NT2/D1 (cell line): ENCODE results near the gene GON4L.
"Not testable (repeated sequence)": the region's sequence is repeated elsewhere in the genome, so short reads cannot be mapped to it uniquely, and the experiment has no call there.

Experiments used
- DNase-seq: peaks from one replicate; pipeline ENCODE4 v3.0.0-alpha.2; 2011; ENCODE audit warnings: low read depth, low spot score
- H3K27me3 ChIP-seq: 2 replicates; pipeline ENCODE4 v1.6.0; 2011; ENCODE audit warnings: mild to moderate bottlenecking; ENCODE audit not compliant: insufficient read length, insufficient read depth
- H3K36me3 ChIP-seq: 2 replicates; pipeline ENCODE4 v1.6.1; 2011; ENCODE audit warnings: mild to moderate bottlenecking, low read length, mixed read lengths; ENCODE audit not compliant: insufficient read depth, insufficient read length
- H3K4me1 ChIP-seq: 2 replicates; pipeline ENCODE4 v1.5.1; 2011; ENCODE audit not compliant: insufficient read depth, insufficient read length
- H3K4me3 ChIP-seq: 2 replicates; pipeline ENCODE4 v1.5.1; 2011; ENCODE audit warnings: low read depth; ENCODE audit not compliant: insufficient read length
- H3K9ac ChIP-seq: 2 replicates; pipeline ENCODE4 v1.6.0; 2011; ENCODE audit warnings: low read depth; ENCODE audit not compliant: insufficient read length
- H3K9me3 ChIP-seq: 2 replicates; pipeline ENCODE4 v1.5.1; 2011; ENCODE audit warnings: mild to moderate bottlenecking, low read length; ENCODE audit not compliant: insufficient read depth
- SUZ12 ChIP-seq: IDR thresholded peaks from 2 replicates; pipeline ENCODE4 v1.6.1; 2011; ENCODE audit not compliant: insufficient read length, insufficient read depth; ENCODE audit errors: extremely low read depth
- YY1 ChIP-seq: IDR thresholded peaks from 2 replicates; pipeline ENCODE4 v1.6.1; 2011; ENCODE audit not compliant: insufficient read length, insufficient read depth
- ZNF274 ChIP-seq: IDR thresholded peaks from 2 replicates; pipeline ENCODE4 v1.6.1; 2011; ENCODE audit warnings: mild to moderate bottlenecking, low read depth, low read length

Gene GON4L, protein sequence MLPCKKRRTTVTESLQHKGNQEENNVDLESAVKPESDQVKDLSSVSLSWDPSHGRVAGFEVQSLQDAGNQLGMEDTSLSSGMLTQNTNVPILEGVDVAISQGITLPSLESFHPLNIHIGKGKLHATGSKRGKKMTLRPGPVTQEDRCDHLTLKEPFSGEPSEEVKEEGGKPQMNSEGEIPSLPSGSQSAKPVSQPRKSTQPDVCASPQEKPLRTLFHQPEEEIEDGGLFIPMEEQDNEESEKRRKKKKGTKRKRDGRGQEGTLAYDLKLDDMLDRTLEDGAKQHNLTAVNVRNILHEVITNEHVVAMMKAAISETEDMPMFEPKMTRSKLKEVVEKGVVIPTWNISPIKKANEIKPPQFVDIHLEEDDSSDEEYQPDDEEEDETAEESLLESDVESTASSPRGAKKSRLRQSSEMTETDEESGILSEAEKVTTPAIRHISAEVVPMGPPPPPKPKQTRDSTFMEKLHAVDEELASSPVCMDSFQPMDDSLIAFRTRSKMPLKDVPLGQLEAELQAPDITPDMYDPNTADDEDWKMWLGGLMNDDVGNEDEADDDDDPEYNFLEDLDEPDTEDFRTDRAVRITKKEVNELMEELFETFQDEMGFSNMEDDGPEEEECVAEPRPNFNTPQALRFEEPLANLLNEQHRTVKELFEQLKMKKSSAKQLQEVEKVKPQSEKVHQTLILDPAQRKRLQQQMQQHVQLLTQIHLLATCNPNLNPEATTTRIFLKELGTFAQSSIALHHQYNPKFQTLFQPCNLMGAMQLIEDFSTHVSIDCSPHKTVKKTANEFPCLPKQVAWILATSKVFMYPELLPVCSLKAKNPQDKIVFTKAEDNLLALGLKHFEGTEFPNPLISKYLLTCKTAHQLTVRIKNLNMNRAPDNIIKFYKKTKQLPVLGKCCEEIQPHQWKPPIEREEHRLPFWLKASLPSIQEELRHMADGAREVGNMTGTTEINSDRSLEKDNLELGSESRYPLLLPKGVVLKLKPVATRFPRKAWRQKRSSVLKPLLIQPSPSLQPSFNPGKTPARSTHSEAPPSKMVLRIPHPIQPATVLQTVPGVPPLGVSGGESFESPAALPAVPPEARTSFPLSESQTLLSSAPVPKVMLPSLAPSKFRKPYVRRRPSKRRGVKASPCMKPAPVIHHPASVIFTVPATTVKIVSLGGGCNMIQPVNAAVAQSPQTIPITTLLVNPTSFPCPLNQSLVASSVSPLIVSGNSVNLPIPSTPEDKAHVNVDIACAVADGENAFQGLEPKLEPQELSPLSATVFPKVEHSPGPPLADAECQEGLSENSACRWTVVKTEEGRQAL (N-terminal part only)

DNA sequence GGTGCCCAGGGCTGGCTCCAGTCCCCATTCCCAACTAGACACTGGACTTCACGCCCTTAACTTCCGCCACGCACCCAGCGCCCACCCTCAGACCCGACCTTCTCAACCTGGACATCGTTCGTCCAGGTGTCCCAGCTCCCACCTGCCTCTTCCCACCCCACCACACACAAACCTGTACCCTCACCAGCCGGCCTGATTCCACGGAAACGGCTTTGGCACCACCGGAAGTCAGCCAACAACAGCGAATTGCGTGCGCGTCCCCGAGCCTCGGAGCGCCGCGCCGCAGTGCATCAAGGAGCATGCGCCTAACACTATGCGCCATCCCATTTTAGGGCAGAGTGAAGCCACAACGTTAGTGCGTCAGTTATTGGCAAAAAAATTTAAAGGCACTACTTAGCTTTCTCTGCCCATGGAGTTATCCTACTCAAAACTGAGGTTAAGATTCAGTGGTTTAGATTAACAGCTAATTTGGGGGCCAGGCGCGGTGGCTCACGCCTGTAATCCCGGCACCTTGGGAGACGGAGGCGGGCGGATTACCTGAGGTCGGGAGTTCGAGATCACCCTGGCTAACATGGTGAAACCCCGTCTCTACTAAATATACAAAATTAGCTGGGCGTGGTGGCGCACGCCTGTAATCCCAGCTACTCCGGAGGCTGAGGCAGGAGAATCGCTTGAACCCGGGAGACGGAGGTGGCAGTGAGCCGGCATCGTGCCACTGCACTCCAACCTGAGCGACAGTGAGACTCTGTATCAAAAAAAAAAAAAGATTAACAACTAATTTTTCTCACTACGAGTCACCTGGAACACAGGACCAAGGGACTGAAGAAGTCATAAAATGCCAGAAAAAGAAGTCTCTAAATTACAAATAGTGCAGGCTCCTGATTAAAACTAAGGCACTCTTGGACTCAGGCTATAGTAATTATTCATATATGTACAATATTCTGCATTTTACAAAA lies at the start of gene GON4L:
GON4L (minus strand) TSS at position 240 of the 956 bp plus-strand sequence. CDS start 3,434 bp downstream, outside the sequence.
- DNase-seq: peak; percentile 93
- H3K4me3 ChIP-seq: peak within 1 kb of the TSS; percentile 93
- peaks cover 32% of the 10 kb centered on the region for H3K36me3 ChIP-seq
- H3K9me3 ChIP-seq: no peaks in the 10 kb centered on the region
- peak within 1 kb of the TSS; percentile 99 for H3K9ac ChIP-seq
- TF ChIP-seq SUZ12 (no peak), YY1 (peak; percentile 95)
- peaks cover 6% of the 10 kb centered on the region for H3K27me3 ChIP-seq
- H3K4me1 ChIP-seq: peaks cover 8% of the 10 kb centered on the region

DNA sequence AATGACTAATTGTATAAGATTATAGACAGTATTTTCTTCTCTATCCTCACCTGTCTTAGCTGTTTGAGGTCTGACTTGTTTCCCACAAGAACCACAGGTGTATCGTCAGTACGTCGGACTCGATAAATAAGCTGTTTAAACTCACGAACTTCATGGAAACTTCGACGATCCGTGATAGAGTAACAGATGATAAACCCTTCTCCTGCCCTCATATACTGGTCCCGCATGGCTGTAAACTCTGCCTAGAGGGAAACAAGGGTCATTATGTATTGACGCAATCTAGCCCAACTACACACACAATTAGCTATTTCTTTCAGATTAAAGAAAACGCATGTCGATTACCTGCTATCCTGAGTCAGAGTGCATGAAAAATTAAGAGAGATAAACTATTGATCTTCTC lies 47.2 kb upstream of the GON4L start:
- Histone ChIP-seq H3K36me3 (peaks cover 84% of the 10 kb centered on the region), H3K4me3 (no peak overlapping the region), H3K9ac (no peak overlapping the region), H3K27me3 (no peaks in the 10 kb centered on the region), H3K9me3 (no peaks in the 10 kb centered on the region), H3K4me1 (no peaks in the 10 kb centered on the region)
- TF ChIP-seq YY1: no peak
- no peak for TF ChIP-seq SUZ12
- TF ChIP-seq ZNF274: no peak
- no peak for DNase-seq

DNA sequence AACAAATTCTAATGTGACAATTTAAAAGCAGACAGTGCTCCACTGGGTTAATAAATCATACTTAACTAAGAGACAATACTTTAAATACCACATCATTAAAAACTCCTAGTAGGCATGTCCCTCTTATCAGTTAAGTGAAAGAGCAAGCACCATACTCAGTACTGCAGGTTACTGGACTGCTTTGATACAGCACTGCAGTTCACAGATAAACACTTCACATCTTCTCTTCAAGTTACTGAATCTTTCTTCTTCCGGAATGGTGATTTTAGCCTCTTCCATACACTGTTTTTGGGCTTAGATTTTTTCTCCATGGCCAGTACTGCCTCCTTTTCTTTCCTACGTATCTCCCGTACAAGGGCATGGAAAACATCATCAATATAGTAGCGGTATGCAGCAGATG lies 43.1 kb upstream of the GON4L start:
- Histone ChIP-seq H3K9me3 (no peaks in the 10 kb centered on the region), H3K27me3 (no peaks in the 10 kb centered on the region), H3K36me3 (peaks cover 76% of the 10 kb centered on the region), H3K4me3 (no peak overlapping the region), H3K4me1 (no peaks in the 10 kb centered on the region), H3K9ac (no peak overlapping the region)
- TF ChIP-seq YY1 (no peak), ZNF274 (no peak), SUZ12 (no peak)
- DNase-seq: no peak

DNA sequence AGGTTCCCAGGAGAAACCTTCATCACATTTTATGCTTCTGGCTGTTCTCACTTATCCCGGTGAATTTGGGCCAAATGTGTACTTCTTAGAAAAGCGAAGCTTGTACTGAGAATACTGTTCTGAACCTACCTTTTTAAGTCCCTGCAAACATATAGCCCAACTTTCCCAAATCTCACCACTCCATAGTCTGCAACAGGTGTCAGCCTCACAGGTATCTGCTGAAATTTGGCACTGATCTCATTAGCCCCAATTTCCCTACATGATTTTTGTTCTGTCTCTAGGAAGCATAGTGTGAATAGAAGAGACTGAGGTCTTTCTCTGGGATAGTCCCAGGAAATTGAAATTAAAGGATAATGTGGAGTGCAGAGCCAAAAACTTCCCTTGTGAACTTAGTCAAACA lies 42.7 kb upstream of the GON4L start:
- no peaks in the 10 kb centered on the region for H3K4me1 ChIP-seq
- peaks cover 71% of the 10 kb centered on the region for H3K36me3 ChIP-seq
- DNase-seq: no peak
- H3K27me3 ChIP-seq: no peaks in the 10 kb centered on the region
- no peak overlapping the region for H3K4me3 ChIP-seq
- H3K9ac ChIP-seq: no peak overlapping the region
- TF ChIP-seq YY1 (no peak), ZNF274 (no peak), SUZ12 (no peak)
- H3K9me3 ChIP-seq: no peaks in the 10 kb centered on the region

DNA sequence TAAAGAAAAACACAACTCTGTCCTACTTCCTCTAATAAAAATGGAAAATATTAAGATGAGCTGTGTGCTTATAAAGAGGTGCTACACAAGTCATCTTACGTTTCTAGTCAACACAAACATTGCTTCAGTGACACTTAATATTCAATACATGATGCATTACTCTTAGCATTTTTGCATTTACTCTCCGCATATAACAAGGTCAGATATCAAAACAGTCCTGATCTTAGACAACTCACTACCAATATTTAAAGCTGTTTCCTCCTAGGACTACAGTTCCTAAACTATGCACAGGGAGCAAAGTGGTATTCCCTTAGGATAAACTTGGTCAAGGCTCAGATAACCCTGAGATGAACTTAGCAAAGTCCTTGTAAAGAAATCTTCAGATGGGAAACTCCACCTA lies 41.9 kb upstream of the GON4L start:
- Histone ChIP-seq H3K9me3 (no peaks in the 10 kb centered on the region), H3K4me1 (no peaks in the 10 kb centered on the region), H3K9ac (no peak overlapping the region), H3K36me3 (peaks cover 63% of the 10 kb centered on the region), H3K4me3 (no peak overlapping the region), H3K27me3 (no peaks in the 10 kb centered on the region)
- TF ChIP-seq SUZ12: no peak
- no peak for TF ChIP-seq YY1
- no peak for TF ChIP-seq ZNF274
- DNase-seq: no peak

DNA sequence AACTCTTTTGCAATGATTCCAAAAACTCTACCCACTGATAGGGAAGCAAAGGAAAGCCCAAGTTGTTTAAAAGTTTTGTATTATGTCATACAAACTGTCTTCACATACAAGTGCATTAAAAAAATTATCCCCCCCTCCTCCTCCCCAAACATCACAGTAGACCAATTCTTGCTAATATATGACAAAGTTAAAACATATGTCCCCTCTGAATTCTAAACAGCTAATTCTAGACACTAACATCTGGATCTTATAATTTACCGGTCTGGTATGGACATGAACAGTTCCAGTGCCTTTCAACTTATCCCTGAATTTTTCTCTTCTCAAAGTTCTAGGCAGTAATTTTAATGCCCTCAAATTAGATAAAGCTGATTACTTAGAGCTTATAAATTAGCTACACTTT lies 40.7 kb upstream of the GON4L start:
- no peak for TF ChIP-seq ZNF274
- TF ChIP-seq SUZ12: no peak
- no peak for TF ChIP-seq YY1
- H3K27me3 ChIP-seq: no peaks in the 10 kb centered on the region
- no peaks in the 10 kb centered on the region for H3K4me1 ChIP-seq
- no peak overlapping the region for H3K9ac ChIP-seq
- H3K4me3 ChIP-seq: no peak overlapping the region
- no peaks in the 10 kb centered on the region for H3K9me3 ChIP-seq
- H3K36me3 ChIP-seq: peaks cover 57% of the 10 kb centered on the region
- no peak for DNase-seq

DNA sequence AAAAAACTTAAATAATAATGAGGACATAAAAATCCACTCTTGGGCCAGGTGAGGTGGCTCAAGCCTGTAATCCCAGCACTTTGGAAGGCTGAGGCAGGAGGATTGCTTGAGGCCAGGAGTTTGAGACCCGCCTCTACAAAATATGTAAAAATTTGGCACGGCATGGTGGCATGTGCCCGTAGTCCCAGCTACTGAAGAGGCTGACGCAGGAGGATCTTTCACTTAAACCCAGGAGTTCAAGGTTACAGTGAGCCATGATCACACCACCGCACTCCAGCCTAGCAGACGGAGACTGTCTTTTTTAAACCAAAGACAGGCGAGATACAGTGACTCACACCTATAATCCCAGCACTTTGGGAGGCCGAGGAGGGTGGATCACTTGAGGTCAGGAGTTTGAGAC lies 39.5 kb upstream of the GON4L start:
- H3K9ac ChIP-seq, H3K27me3 ChIP-seq, DNase-seq, H3K4me1 ChIP-seq, H3K4me3 ChIP-seq, H3K9me3 ChIP-seq: not testable (repeated sequence)
- peaks cover 50% of the 10 kb centered on the region for H3K36me3 ChIP-seq

DNA sequence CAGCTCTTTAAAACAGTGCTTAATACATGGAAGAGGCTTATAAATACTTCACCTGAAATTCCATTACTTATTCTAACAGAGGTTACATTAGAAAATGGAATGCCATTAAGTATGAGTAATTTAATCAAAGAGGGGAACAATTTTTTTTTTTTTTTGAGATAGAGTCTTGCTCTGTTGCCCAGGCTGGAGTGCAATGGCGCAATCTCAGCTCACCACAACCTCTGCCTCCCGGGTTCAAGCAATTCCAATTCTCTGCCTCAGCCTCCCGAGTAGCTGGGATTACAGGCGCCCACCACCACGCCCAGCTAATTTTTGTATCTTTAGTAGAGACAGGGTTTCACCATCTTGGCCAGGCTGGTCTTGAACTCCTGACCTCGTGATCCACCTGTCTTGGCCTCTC lies 38.6 kb upstream of the GON4L start:
- H3K9ac ChIP-seq, H3K4me3 ChIP-seq, H3K4me1 ChIP-seq, H3K27me3 ChIP-seq, H3K9me3 ChIP-seq, DNase-seq: not testable (repeated sequence)
- peaks cover 41% of the 10 kb centered on the region for H3K36me3 ChIP-seq
